Measurements from ENCODE around the gene PLCB2. TPM values are rescaled to one million over a fixed set of nuclear protein-coding genes. Genes with fewer than 3 reads are reported as not detected.

Gene PLCB2
- total RNA-seq, 1 donor from 2014 or later = 3.7 TPM

DNA sequence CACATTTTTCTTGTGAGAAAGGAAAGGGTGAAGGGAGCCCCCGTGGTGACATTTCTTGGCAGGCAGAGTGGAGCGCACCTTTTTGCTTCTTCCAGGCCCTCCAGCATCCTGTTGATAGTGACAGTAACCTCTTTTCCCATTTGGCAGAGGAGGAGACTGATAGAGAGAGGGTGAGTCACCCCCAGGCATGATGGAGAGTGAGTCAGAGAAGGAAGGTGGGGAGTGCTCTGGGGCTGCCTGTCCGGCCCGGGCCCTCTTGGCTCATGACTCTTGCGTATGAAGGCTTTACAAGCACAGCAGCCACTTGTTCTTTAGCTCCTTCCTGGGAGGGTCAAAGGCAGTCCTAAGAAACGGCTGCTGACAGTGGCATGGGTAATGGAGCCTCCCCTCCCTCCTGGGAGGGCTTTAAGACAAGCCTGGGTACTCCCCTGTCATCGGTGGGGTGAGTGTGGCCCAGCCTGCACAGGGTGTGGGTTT, 40.9 kb downstream of the PLCB2 start:
- H3K27me3 ChIP-seq (ENCODE audit: insufficient read depth, low read length) = no peaks in the 10 kb centered on the region
- peaks cover 20% of the 10 kb centered on the region for H3K27me3 Mint-ChIP-seq (ENCODE audit: low read depth, unreplicated experiment)
- H3K4me2 ChIP-seq (ENCODE audit: low read length) = peak overlapping the region; percentile 49
- H3K9me3 ChIP-seq (ENCODE audit: insufficient read depth, low read depth, low read length) = no peaks in the 10 kb centered on the region
- FAIRE-seq (peak; percentile 89), DNase-seq (ENCODE audit: low read depth) (peak; percentile 93)
- H4K20me1 ChIP-seq (ENCODE audit: insufficient read depth, low read length) = no peaks in the 10 kb centered on the region
- TF ChIP-seq, protein P1, sequence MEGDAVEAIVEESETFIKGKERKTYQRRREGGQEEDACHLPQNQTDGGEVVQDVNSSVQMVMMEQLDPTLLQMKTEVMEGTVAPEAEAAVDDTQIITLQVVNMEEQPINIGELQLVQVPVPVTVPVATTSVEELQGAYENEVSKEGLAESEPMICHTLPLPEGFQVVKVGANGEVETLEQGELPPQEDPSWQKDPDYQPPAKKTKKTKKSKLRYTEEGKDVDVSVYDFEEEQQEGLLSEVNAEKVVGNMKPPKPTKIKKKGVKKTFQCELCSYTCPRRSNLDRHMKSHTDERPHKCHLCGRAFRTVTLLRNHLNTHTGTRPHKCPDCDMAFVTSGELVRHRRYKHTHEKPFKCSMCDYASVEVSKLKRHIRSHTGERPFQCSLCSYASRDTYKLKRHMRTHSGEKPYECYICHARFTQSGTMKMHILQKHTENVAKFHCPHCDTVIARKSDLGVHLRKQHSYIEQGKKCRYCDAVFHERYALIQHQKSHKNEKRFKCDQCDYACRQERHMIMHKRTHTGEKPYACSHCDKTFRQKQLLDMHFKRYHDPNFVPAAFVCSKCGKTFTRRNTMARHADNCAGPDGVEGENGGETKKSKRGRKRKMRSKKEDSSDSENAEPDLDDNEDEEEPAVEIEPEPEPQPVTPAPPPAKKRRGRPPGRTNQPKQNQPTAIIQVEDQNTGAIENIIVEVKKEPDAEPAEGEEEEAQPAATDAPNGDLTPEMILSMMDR (IDR thresholded peaks at IDR 0.05; ENCODE audit: insufficient read depth, low read depth, low read length) = no peak
- no peak for TF ChIP-seq EZH2 (IDR thresholded peaks at IDR 0.05; ENCODE audit: insufficient read depth, low read length)
- H3K27ac Mint-ChIP-seq (ENCODE audit: unreplicated experiment) = peak overlapping the region; percentile 62
- H3K9ac ChIP-seq (ENCODE audit: low read length) = peak overlapping the region; percentile 35
- no peaks in the 10 kb centered on the region for H3K79me2 ChIP-seq (ENCODE audit: insufficient read depth, low read length)
- no peaks in the 10 kb centered on the region for H3K9me3 Mint-ChIP-seq (ENCODE audit: unreplicated experiment)
- no peak overlapping the region for H3K4me3 ChIP-seq (ENCODE audit: insufficient read depth, low read depth, low read length)
- peaks cover 17% of the 10 kb centered on the region for H3K4me1 Mint-ChIP-seq (ENCODE audit: low read depth, unreplicated experiment)
- H3K4me3 Mint-ChIP-seq (ENCODE audit: unreplicated experiment) = no peak overlapping the region
- peaks cover 3% of the 10 kb centered on the region for H3K36me3 Mint-ChIP-seq (ENCODE audit: low read depth, unreplicated experiment)
- peak overlapping the region; percentile 63 for H3K27ac ChIP-seq (ENCODE audit: low read depth, low read length)
- peak overlapping the region; percentile 77 for H2AFZ ChIP-seq (ENCODE audit: low read depth, low read length)
- H3K4me1 ChIP-seq (ENCODE audit: insufficient read depth, low read length) = peaks cover 24% of the 10 kb centered on the region
- H3K36me3 ChIP-seq (ENCODE audit: insufficient read depth, low read length) = no peaks in the 10 kb centered on the region

DNA sequence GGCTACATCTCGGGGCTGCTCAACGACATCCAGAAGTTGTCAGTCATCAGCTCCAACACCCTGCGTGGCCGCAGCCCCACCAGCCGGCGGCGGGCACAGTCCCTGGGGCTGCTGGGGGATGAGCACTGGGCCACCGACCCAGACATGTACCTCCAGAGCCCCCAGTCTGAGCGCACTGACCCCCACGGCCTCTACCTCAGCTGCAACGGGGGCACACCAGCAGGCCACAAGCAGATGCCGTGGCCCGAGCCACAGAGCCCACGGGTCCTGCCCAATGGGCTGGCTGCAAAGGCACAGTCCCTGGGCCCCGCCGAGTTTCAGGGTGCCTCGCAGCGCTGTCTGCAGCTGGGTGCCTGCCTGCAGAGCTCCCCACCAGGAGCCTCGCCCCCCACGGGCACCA, 41.9 kb downstream of the PLCB2 start:
- Histone ChIP-seq H3K27me3 (ENCODE audit: insufficient read depth, low read length) (no peaks in the 10 kb centered on the region), H3K9ac (ENCODE audit: low read length) (no peak overlapping the region), H3K79me2 (ENCODE audit: insufficient read depth, low read length) (no peaks in the 10 kb centered on the region), H3K4me2 (ENCODE audit: low read length) (no peak overlapping the region), H3K27ac (ENCODE audit: low read depth, low read length) (no peak overlapping the region), H4K20me1 (ENCODE audit: insufficient read depth, low read length) (no peaks in the 10 kb centered on the region), H3K4me1 (ENCODE audit: insufficient read depth, low read length) (peaks cover 24% of the 10 kb centered on the region), H3K4me3 (ENCODE audit: insufficient read depth, low read depth, low read length) (no peak overlapping the region), H3K36me3 (ENCODE audit: insufficient read depth, low read length) (no peaks in the 10 kb centered on the region), H2AFZ (ENCODE audit: low read depth, low read length) (no peak overlapping the region), H3K9me3 (ENCODE audit: insufficient read depth, low read depth, low read length) (no peaks in the 10 kb centered on the region)
- H3K36me3 Mint-ChIP-seq (ENCODE audit: low read depth, unreplicated experiment) = peaks cover 3% of the 10 kb centered on the region
- FAIRE-seq (no peak), DNase-seq (ENCODE audit: low read depth) (no peak)
- H3K27me3 Mint-ChIP-seq (ENCODE audit: low read depth, unreplicated experiment) = peaks cover 20% of the 10 kb centered on the region
- H3K27ac Mint-ChIP-seq (ENCODE audit: unreplicated experiment) = no peak overlapping the region
- no peak overlapping the region for H3K4me3 Mint-ChIP-seq (ENCODE audit: unreplicated experiment)
- H3K4me1 Mint-ChIP-seq (ENCODE audit: low read depth, unreplicated experiment) = peaks cover 17% of the 10 kb centered on the region
- H3K9me3 Mint-ChIP-seq (ENCODE audit: unreplicated experiment) = no peaks in the 10 kb centered on the region
- TF ChIP-seq EZH2 (IDR thresholded peaks at IDR 0.05; ENCODE audit: insufficient read depth, low read length) = no peak
- TF ChIP-seq, protein P1 (IDR thresholded peaks at IDR 0.05; ENCODE audit: insufficient read depth, low read depth, low read length) = no peak

DNA sequence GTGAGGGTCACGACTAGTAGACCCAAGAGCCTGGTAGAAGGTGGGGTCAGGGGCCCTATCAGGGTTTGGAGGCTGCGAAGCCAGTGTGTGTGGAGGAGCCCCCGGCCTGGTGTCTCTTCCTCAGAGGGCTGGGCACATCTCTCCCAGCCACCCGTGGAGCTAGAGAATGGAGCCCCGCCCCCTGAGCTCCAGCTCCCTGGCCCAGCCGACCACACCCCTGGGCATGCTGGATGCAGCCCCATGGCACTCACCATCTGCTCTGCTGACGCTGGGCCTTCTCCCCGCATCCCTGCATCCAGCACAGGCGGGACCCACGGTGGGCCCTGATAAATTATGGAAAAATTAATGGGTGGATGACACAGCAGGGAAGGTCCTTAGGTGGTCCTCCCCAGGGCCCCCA, 42.4 kb downstream of the PLCB2 start:
- Mint-ChIP-seq H3K27ac (ENCODE audit: unreplicated experiment) (no peak overlapping the region), H3K4me1 (ENCODE audit: low read depth, unreplicated experiment) (peaks cover 17% of the 10 kb centered on the region), H3K27me3 (ENCODE audit: low read depth, unreplicated experiment) (peaks cover 17% of the 10 kb centered on the region), H3K9me3 (ENCODE audit: unreplicated experiment) (no peaks in the 10 kb centered on the region), H3K36me3 (ENCODE audit: low read depth, unreplicated experiment) (peaks cover 3% of the 10 kb centered on the region), H3K4me3 (ENCODE audit: unreplicated experiment) (no peak overlapping the region)
- H3K4me3 ChIP-seq (ENCODE audit: insufficient read depth, low read depth, low read length) = no peak overlapping the region
- DNase-seq (ENCODE audit: low read depth) = no peak
- H4K20me1 ChIP-seq (ENCODE audit: insufficient read depth, low read length) = no peaks in the 10 kb centered on the region
- H3K4me2 ChIP-seq (ENCODE audit: low read length) = no peak overlapping the region
- H3K4me1 ChIP-seq (ENCODE audit: insufficient read depth, low read length) = peaks cover 24% of the 10 kb centered on the region
- no peak overlapping the region for H3K27ac ChIP-seq (ENCODE audit: low read depth, low read length)
- H3K27me3 ChIP-seq (ENCODE audit: insufficient read depth, low read length) = no peaks in the 10 kb centered on the region
- TF ChIP-seq, protein P1 (IDR thresholded peaks at IDR 0.05; ENCODE audit: insufficient read depth, low read depth, low read length) = no peak
- TF ChIP-seq EZH2 (IDR thresholded peaks at IDR 0.05; ENCODE audit: insufficient read depth, low read length) = no peak
- H3K9ac ChIP-seq (ENCODE audit: low read length) = no peak overlapping the region
- no peak overlapping the region for H2AFZ ChIP-seq (ENCODE audit: low read depth, low read length)
- H3K36me3 ChIP-seq (ENCODE audit: insufficient read depth, low read length) = no peaks in the 10 kb centered on the region
- no peaks in the 10 kb centered on the region for H3K79me2 ChIP-seq (ENCODE audit: insufficient read depth, low read length)
- FAIRE-seq = no peak
- no peaks in the 10 kb centered on the region for H3K9me3 ChIP-seq (ENCODE audit: insufficient read depth, low read depth, low read length)

Measured in astrocyte (in vitro differentiated cells and primary cell).